HG02973 (cell line): ENCODE data around the gene RFTN2.
"Not testable (repeated sequence)": the region's sequence is repeated elsewhere in the genome, so short reads cannot be mapped to it uniquely, and the experiment has no call there.

Experiments
- ATAC-seq: cut with Tn5 transposase; IDR thresholded peaks from one replicate; pipeline ENCODE4 v1.9.1; 2021; ENCODE audit warnings: moderate library complexity; ENCODE audit not compliant: unreplicated experiment

The RFTN2 gene

DNA sequence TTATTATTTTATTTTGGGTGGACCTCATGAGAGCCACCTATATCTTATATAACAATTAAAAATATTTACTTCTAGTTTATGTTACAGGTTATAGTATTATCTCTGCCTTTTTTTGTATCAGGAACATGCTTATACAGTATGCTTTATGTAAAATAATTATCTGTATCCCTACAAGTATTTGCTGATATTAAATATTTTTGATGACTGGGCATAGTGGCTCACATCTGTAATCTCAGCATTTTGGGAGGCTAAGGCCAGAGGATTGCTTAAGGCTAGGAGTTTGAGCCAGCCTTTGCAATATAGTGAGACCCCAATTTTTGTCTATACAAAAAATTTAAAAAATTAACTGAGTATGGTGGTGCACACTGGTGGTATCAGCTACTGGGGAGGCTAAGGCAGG lies 119.9 kb downstream of the RFTN2 start:
- no peak for ATAC-seq

DNA sequence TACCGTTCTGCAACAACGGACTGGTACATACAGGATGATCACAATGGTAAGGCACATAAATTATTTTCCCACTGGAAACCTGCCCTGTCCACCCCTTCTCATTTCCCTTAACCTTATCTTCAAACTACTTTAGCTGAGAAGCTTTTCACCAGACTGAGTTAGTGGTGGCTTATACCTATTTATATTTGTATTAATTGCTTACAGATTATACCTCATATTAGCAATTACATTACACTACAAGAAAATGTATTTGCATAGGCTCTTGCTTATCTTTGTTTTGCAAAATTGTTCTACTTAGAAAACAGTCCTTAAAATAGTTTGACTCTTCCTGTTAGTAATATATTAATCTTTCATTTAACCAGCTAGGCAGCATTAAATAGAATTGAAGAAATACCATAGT lies 124.1 kb downstream of the RFTN2 start:
- not testable (repeated sequence) for ATAC-seq

DNA sequence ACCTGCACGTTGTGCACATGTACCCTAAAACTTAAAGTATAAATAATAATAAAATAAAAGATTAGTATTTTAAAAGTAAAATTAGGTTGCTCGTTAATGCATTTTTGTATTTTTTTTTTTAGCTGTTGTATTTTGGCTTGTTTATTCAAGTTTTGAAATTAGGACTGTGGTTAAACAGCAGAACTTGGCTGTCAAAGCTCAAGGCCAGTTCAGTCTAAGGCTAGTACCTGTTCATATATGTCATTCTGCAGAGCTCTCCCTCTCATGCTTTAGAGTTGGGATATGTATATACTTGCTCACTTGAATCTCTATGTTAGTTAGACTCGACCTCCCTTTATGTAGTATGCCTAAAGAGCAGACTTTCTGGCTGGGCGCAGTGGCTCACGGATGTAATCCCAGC lies 126.8 kb downstream of the RFTN2 start:
- ATAC-seq = no peak

DNA sequence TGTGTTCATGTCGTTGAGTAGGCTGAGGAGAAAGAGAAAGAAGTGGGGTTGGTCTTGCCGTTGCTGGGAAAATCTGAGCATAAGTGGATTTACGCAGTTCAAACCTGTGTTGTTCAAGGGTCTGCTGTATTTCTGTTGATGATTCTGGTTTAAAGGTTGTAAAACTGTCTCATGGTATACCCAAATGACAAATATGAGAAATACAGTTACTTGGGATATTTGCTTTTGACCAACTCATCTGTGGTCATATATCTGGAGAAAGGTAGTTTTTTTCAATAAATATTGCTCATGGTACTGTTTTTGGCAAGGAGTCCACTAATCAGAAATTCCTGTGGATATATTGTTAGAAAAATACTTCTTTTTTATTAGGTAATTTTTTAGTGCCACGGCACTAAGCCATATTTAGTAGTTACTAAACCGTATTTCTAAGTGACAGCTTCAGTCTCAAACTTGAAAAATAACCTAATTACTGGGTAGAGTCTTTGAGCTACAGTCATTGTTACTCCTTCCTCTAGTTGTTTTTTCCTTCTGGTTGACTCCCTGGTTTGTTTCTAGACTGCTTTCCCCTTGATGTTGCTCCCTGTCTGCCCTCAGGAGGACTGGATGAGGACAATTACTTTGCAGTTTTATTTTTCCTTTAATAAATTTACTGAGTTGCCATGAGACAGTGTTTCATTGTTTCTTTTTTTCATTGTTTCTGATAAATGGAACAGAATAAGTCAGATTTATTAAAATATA lies 128.1 kb downstream of the RFTN2 start:
- ATAC-seq = no peak

DNA sequence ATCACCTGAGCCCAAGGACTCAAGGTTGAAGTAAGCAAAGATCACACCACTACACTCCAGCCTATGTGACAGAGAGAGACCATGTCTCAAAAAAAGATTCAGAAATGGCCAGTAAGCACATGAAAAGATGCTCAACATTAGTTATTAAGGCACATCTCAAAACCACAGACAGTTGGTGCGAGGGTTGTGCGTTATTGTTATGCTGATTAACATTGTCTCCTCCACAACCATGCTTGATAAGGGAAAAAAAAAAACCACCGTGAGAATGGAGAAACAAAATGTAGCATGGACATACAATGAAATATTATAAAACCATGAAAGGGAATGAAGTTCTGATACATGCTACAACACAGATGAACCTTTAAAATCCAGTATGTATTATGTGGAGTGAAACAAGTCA lies 132.2 kb downstream of the RFTN2 start:
- no peak for ATAC-seq

DNA sequence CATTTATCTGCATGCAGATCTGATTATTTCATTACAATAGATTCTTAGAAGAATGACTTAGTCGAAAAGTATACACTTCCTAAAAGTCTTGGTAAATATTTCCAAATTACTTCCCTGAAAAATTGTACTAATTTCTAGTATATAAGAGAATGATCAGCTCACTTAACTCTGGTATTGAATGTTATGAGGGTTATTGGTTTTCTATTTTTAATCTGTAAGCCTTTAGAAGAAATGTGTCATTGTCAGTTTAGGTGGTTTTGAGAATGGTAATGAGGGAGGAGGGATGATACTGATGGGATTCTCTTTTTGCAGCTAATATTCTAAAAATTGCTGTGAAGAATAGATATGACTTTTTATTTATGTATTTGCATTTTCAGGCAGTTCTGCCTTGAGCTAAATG lies 135.7 kb downstream of the RFTN2 start:
- no peak for ATAC-seq

DNA sequence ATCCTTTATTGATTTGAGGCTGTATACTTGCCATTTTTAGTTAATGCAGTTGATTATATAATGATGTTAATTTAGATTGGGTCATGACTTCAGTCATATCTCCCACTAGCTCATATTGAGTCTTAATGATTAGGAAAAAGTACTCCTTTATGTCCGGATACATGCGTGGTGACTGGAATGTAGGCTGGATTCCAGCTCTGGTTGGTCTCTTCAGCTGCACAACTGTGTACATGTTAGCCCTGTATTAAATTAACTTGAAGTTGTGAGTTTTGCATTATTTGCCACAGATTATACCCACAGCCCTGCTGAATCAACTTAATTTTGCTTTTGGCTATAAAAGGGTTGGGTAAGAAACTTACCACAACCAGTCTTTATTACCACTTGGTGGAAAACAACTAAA lies 137.0 kb downstream of the RFTN2 start:
- ATAC-seq = no peak
